NCI-H187 (cell line): ENCODE data around the gene TUBGCP2.

Experiments
- DNase-seq, 2 experiments: peaks; one replicate each; lab custom pipeline; 2025; lab: John Stamatoyannopoulos, UW

The TUBGCP2 gene

GRCh38 chr10:133264461-133264860, 44.2 kb downstream of the TUBGCP2 start:
- DNase-seq = no peak

- no peak for DNase-seq
Measured at GRCh38 chr10:133263674-133264073, 45.0 kb downstream of the TUBGCP2 start.

GRCh38 chr10:133262696-133263095, 46.0 kb downstream of the TUBGCP2 start:
- peak in 1 of 2 experiments; percentile 65 for DNase-seq

- DNase-seq = peak; percentile 14 to 46
Measured at GRCh38 chr10:133261726-133262325, 46.8 kb downstream of the TUBGCP2 start.

- DNase-seq = no peak
Measured at GRCh38 chr10:133260895-133261725, 47.6 kb downstream of the TUBGCP2 start.

GRCh38 chr10:133259602-133259989, 49.1 kb downstream of the TUBGCP2 start:
- DNase-seq = no peak

- no peak for DNase-seq
Measured at GRCh38 chr10:133258818-133259601, 49.7 kb downstream of the TUBGCP2 start.

- no peak for DNase-seq
Measured at GRCh38 chr10:133258066-133258817, 50.4 kb downstream of the TUBGCP2 start.

GRCh38 chr10:133257489-133258065, 51.1 kb downstream of the TUBGCP2 start:
- DNase-seq = no peak

GRCh38 chr10:133255323-133255722, 53.3 kb downstream of the TUBGCP2 start:
- no peak for DNase-seq

- DNase-seq = no peak
Measured at GRCh38 chr10:133254421-133255120, 54.1 kb downstream of the TUBGCP2 start.

GRCh38 chr10:133253361-133253955, 55.2 kb downstream of the TUBGCP2 start:
- DNase-seq = no peak

- no peak for DNase-seq
Measured at GRCh38 chr10:133252223-133252552, 56.5 kb downstream of the TUBGCP2 start.

- no peak for DNase-seq
Measured at GRCh38 chr10:133251388-133252222, 57.1 kb downstream of the TUBGCP2 start.

GRCh38 chr10:133249975-133250754, 58.5 kb downstream of the TUBGCP2 start:
- no peak for DNase-seq

- DNase-seq = no peak
Measured at GRCh38 chr10:133249094-133249780, 59.4 kb downstream of the TUBGCP2 start.

GRCh38 chr10:133248334-133248715, 60.3 kb downstream of the TUBGCP2 start:
- no peak for DNase-seq

- no peak for DNase-seq
Measured at GRCh38 chr10:133247681-133248333, 60.9 kb downstream of the TUBGCP2 start.
